Raji (cell line): ENCODE measurements around the gene ATG10.

Source experiments
- POLR2A ChIP-seq: IDR thresholded peaks from 2 replicates; pipeline ENCODE4 v1.6.1; 2011; ENCODE audit warnings: low read depth, low read length, control low read depth; ENCODE audit not compliant: insufficient read depth

ATG10 gene

DNA sequence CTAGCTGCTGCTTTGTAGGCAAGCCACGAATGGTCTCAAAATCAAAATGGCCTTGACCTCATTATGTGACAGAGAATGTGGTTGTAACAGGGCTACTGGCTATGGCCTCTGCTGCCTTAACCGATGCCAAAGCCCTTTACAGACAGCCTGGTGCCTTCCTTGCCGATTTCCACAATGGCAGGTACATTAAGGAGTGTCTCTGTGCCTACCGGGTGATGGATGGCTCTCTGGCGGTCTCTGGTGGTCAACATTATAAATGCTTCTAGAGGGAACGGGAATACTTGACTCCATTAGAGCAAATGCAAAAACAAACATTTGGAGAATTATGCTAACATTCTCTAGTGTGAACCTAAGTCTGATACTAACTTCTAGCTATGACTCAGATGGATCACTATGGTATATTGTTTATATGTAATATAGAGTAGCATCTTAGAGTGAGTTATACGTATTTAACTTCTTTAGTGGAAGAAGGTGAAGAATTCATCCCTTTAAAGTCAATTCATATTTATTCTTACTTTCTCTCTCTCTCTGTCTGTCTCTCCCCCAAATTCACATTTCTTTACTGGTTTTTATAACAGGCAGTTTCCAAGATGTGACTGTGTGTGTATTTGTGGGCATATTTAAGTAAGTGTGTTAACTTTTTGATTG, 253.8 kb downstream of the ATG10 start:
- no peak for TF ChIP-seq POLR2A

DNA sequence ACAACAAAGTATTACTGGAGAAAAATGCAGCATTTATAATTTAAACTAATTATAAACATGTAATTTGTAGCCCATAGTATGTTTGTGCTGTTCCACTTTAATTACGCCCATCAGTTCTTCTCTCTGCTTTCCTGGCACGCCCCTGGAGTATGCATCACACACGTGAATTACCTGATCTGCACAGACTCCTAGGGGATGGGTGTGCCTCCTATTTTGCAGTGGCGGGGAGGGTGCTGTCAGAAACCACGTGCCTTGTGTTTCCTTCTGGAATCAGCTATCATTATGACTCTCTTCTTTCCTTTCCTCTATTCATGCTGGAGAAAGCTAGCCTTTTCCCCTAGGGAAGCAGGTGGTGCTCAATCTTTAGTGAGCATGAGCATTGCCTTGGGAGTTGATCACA, 263.1 kb downstream of the ATG10 start:
- TF ChIP-seq POLR2A, result no peak

DNA sequence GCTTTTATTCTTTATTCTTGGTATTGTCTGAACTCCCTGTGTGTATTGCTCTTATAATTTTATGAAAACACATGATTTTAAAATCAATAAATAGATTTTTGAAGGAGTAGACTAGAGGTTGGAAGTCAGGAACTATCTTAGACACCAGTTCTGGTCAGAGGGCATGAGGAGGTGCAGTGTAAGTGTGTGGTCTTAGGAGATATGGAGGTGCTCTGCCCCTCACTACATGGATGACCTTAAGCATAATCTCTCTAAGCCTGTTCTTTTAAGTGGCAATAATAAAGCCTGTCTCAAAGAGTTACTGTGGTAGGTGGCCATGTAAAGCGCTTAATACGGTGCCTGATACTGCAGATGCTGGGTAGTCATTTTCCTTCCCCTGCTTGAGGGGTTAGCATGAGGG, 272.3 kb downstream of the ATG10 start:
- no peak for TF ChIP-seq POLR2A

DNA sequence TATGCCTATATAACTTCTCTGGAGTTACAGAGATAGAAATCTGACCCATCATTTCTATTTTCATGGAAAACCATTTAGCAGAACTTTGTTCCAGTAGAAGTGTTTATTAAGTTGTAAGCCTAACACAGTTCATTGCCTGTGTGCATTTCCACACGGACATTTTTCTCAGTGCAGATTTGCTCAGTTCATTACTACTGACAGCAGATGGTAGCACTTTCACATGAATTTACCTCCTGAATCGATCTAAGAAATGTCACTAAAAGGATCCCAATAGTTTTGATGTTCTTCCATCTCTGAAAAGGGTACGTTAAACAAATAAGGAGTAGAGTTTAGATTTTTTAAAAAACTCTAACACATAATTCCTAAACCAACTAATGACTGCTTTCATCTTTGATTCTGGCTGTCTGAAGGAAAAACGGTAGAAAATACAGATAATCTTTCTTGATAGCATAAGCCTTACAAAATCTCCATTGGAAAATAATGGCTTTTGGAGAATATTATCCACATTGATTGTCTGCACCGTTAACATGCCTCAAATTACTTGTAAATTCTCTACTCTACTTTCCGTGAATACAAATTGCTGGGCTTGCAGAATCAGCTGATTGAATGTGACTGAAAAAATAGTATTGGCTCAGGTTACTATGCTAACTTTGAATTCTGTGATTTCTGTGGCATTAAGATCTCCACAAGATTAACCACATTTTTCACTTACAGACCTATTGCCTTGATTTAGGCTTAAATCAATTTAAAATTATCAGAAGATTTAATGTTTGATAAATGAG, 273.2 kb downstream of the ATG10 start:
- TF ChIP-seq POLR2A, result no peak

DNA sequence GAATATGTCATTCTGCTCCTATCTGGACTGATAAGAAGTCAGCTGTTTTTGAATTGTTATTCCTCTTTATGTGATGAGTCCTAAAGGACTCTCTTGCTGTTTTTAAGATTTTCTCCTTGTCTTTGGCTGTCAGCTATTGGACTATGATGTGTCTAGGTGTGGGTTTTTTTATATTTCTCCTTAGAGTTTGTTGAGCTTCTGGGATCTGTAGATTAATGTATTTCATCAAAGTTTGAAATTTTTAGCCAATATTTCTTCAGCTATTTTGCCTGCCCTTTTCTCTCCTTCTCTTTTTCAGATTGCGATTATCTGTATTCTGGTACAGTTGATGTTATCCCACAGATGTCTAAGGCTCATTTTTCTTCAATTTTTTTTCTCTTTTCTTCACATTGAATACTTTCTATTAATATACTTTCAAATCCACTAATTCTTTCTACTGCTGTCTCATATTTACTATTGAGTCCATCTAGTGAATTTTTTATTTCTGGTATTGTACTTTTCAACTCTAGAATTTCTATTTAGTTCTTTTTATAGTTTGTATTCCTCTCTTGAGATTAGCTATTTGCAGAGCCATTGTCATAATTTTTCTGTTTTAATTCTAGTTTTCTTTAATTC, 275.2 kb downstream of the ATG10 start:
- TF ChIP-seq POLR2A, result no peak

DNA sequence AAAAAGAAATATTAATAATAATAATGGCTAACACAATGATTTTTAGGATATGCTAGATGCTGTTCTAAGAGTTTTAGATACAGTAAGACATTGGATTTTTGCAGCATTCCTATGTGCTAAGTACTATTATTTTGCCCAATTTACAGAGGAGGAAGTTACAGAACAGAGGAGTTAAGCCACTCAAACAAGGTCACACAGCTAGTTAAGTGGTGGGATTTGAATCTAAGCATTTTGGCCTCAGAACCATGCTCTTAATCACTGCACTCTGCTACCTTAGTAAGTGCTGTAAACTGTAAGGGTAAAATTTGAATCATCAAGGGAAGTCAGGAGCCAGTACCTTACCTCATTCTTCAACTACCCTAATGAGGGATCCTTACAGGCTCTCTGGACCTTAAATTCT, 280.9 kb downstream of the ATG10 start:
- no peak for TF ChIP-seq POLR2A

DNA sequence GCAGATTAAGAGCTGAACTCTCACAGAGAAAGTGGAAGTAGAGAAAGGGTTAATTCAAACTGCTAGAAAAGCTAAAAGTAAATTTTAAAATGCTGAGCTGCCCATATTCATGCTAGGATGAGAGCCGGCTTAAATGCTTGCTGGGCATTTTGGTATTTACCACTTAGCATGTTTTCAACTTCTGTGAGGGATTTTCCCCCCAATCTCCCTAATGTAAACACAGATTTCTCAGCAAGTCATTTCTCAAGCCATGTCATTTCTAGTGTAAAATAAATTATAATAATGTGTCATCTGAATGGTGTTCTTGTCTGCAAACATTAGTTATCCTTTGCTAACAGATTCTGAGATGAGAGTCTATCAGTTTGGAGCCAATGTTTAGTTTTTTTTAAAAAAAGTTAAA, 284.0 kb downstream of the ATG10 start:
- TF ChIP-seq POLR2A, result no peak

DNA sequence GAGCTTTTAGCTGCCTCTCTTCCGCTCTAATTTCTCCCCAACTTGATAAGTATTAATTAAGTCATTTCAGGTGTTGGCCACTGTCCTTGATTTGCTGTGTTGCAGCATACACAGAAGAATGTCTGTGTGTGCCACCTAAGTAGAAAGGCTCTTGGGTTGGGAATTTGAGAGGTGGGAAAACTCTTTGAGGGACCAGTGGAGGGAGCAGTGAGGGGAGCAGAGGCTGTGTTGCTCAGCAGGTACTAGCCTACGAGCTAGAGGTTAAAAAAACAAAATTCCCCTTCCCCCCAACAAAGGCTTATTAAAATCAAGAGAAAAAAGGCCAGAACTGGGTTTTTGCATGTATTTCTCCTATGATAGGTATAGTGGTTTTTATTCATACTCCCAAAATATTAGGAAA, 285.4 kb downstream of the ATG10 start:
- no peak for TF ChIP-seq POLR2A

DNA sequence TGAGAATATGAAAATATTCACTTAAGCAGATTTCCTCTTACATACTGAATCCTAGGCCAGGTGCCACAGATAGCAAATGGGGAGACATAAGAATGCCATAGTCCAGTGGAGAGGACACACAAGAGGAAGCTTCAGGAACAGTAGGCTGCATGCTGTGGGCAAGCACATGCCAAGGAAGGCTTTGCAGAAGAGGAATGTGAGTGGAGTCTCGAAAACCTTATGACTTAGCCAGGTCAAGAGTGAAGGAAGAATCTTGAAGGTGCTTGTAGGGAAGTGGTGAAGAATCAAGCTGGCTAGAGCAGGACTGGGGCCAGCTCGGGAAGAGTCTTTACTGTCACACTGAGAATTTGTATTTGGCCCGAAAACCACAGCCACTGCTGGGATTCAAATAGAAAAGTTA, 285.9 kb downstream of the ATG10 start:
- TF ChIP-seq POLR2A, result no peak

DNA sequence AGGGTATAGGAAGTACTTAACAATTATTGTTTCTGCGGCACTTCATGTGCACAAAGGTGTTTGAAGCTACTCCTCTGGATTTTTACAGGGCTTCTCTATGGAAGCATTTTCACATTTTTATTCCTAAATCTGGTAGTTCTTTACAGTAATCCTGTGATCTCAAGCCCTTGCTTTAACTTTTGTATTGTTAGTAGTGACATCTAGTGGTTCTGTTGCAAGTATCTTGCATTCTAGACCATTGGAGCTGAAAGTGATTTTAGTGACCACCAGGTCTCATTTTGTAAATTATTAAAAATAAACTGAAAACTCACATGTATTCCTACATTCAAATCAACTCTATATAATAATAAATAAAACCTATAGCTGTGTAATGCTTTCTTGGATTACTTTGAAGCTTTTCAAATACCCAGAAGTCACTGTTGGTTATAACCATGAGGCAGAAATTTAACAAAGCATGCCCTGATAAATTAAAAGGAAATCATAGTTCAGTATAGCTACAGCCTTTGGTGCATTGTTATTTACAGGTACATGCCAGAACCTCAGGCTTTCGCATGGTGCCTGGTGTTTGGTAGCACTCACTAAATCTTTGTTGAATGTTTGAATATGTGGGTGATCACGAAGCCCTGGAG, 287.5 kb downstream of the ATG10 start:
- no peak for TF ChIP-seq POLR2A

DNA sequence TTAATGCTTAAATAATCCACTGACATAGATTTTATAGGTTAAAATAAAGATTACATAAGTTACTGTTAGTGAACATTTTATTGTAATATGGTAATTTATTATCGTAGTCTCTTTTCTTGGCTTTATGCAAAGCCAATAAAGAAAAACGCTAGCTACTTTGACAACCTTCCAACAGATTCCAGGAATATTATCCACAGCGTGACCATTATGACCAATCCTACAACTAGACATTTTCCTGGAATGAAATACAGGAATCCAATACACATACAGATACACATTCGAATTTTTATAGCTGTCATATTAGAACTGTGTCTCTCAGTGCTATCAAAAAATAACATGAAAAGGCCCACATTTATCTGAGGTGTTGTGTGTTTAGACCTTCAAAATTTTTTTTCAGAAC, 293.2 kb downstream of the ATG10 start:
- TF ChIP-seq POLR2A, result no peak

DNA sequence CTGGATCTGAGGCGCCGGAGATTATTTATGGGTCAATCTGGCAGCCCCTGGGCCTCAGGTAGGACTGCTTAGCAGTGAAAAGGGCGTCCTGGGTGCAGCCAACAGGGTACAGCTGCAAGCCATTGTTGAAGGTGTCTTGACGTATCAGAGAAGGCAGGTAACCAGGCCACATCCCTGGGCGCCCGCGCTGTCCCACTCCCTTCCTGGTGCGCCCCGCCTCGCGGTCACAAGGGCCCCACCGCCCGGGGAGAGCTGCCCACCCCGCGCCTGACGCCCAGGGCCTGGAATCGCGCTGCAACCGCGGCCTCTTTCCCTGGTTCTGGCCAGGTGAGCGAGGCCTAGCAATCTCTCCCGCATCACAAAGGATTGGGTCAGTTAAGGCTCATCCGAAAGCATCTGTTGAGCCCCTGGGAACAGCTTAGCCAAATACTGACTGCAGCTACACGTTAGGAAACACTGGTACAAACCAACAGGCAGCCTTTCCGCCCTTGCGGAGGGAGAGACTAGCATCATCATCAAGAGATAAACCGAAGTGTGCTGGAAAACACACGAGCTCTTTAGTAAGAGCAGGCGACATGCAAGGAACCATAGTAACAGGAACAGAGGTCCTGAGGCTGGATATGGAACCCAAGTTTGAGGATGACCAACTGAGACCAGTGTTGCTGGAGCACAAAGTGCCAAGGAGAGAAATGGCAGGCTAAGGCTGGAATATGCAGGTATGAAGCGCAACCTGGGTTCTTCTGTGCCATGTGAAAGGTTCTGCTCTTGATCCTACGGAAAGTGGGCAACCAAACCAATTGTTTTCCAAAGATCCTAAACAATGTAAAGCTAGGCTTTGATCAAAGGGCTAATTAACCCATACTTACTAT, 302.8 kb downstream of the ATG10 start:
- no peak for TF ChIP-seq POLR2A

DNA sequence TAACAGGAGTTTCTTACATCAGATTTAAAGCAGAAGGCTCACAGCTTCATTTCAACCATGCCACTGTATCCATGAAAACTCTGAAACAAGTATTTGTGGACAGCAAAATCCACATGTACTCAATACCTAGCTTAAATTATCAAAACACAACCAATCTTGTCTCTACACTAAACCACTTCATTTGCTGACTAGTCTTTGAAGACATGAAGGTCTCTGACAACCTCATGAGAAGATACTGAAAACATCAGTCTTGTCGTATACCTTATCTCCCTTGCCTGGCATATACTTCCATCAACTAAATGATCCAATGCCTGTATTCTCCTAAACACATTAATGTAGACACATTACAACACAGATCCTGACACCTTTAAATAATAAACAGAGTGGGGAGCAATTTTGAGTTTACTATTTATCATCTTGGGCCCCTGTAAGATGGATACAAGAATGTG, 303.4 kb downstream of the ATG10 start:
- TF ChIP-seq POLR2A, result no peak

DNA sequence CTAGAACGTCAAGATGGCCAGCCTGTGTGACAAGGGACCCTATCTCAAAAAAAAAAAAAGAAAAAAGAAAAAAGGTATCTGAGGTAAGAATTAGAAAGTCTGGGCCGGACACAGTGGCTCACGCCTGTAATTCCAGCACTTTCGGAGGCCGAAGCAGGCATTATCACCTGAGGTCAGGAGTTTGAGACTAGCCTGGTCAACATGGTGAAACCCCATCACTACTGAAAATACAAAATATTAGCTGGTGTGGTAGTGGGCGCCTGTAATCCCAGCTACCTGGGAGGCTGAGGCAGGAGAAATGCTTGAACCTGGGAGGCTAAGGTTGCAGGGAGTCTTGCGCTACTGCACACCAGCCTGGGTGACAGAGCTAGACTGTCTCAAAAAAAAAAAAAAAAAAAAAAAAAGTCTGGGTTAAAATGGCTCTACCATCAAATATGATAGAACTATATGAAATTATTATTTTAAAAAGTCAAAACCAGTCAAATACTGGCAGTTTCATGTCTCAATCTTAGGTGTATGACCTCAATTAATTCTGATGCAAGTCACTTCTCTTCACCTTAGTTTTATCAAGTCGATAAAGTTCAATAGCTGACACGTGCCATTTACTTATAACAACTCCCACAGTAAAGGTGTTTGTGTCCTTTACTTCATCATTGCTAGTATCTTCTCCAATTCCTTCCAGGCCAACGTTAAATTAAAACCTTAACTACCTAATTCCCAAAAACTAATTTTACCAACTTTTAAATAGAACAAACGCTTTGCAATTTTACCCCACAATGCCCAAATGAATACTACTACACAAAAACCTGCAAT, 305.2 kb downstream of the ATG10 start:
- TF ChIP-seq POLR2A, result no peak
